Activated T-cell treated with anti-CD3 and anti-CD28 coated beads for 48 hours (primary cell): Measurements from ENCODE around the gene SYNPO2.
A peak's percentile ranks its signal among the peaks of the same experiment; 100 is the strongest.
"Not testable (repeated sequence)": the region's sequence is repeated elsewhere in the genome, so short reads cannot be mapped to it uniquely, and the experiment has no call there.

ENCODE experiments used
- DNase-seq: peaks from one replicate; pipeline ENCODE4 v3.0.0-alpha.2; 2020; ENCODE audit warnings: low read depth

Gene SYNPO2, protein sequence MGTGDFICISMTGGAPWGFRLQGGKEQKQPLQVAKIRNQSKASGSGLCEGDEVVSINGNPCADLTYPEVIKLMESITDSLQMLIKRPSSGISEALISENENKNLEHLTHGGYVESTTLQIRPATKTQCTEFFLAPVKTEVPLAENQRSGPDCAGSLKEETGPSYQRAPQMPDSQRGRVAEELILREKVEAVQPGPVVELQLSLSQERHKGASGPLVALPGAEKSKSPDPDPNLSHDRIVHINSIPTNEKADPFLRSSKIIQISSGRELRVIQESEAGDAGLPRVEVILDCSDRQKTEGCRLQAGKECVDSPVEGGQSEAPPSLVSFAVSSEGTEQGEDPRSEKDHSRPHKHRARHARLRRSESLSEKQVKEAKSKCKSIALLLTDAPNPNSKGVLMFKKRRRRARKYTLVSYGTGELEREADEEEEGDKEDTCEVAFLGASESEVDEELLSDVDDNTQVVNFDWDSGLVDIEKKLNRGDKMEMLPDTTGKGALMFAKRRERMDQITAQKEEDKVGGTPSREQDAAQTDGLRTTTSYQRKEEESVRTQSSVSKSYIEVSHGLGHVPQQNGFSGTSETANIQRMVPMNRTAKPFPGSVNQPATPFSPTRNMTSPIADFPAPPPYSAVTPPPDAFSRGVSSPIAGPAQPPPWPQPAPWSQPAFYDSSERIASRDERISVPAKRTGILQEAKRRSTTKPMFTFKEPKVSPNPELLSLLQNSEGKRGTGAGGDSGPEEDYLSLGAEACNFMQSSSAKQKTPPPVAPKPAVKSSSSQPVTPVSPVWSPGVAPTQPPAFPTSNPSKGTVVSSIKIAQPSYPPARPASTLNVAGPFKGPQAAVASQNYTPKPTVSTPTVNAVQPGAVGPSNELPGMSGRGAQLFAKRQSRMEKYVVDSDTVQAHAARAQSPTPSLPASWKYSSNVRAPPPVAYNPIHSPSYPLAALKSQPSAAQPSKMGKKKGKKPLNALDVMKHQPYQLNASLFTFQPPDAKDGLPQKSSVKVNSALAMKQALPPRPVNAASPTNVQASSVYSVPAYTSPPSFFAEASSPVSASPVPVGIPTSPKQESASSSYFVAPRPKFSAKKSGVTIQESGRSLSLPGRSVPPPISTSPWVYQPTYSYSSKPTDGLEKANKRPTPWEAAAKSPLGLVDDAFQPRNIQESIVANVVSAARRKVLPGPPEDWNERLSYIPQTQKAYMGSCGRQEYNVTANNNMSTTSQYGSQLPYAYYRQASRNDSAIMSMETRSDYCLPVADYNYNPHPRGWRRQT

DNA sequence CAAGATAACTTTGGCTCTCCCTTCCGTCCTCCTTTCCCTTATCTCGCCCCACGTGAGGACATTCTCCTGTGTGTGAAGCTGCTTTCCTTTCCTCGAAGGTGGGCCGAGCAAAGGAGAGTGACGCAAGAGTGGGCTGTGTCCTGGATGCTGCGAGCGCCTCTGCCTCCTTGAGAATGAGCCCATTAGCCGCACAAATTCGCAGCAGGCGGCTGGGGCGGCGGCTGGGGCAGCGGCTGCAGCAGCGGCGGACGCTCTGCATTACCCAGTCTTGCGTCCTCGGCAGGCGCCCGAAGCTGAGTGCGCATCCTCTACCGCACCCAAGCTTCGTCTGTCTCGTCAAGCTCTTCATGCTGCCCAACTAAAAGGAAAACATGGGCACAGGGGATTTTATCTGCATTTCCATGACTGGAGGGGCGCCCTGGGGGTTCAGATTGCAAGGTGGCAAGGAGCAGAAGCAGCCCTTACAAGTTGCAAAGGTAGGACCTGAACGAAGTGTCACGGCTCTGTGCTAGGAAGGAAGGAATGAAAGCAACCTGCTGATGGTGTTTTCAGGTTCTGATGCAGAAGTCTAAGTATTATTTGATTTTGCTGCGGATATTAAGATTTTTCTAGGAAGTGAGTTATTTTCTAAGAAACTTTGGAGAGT is at the start of gene SYNPO2:
Gene SYNPO2, plus strand, starts transcription at position 189 of the 646 bp plus-strand sequence. Its CDS starts 183 bp downstream, at position 372.
- peak; percentile 41 for DNase-seq

DNA sequence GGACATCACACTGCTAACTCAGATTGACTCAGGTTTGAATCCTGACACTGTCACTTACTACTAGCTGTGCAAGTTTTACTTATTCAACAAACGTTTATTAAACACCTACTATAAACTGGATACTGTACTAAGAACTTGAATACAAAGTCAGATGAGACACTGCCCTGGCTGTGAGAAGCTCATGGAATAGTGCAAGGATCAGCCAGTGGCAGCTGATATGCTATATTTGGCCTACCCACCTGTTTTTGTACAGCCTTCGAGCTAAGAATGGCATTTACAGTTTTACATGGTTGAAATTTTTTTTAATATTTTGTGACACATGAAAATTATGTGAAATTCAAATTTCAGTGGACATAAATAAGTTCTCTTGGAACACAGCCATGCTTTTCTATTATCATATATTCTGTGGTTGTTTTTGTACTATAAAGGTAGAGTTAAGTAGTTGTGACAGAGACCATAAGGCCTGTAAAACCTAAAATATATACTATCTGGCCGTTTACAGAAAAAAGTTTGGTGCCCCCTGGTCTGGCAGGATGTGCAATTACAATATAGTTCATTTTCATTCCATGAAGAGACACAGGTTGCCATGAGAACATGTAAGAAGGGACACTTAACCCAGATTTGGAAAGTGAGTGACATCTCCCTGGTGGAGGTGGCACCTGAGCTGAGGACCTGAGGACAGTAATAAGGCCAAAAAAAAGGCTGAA is 49.3 kb upstream of the SYNPO2 start:
- no peak for DNase-seq

DNA sequence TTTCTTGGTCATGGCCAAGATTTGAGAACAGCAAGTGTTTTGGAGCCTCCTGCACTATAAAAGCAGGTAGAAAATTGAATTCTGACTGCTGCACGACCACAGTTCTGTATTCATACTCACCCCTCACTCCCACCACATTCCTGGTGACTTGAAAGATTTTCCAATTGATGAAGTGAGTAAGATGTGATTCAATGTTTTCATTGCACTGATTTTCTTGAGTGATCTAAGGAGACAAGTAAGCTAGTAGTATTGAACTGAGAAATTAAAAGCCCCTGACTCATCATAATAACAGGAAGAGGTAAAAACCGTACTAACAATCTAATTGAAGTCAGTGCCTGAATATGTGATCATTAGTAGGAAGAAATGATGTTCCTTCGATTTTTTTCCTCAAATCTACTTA is 46.6 kb upstream of the SYNPO2 start:
- no peak for DNase-seq

DNA sequence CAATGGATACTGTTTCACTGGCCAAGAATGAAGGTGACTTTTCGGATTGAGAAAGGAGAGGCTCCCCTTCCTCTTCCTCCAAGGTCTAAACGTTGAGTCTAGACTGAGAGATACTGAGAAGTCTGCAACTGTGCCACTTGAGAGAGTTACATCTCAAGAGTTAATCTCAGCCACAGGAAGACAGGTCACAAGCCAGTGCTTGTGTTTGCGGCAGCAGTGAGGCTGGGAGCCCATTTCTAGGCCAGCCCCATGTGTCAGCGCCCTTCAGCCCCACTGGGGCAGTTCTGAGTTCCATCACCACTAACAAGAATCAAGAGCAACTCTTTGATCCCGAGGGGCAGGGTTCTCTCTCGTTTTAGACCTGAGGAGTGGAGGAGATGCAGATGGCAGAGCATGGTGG is 45.4 kb upstream of the SYNPO2 start:
- no peak for DNase-seq

DNA sequence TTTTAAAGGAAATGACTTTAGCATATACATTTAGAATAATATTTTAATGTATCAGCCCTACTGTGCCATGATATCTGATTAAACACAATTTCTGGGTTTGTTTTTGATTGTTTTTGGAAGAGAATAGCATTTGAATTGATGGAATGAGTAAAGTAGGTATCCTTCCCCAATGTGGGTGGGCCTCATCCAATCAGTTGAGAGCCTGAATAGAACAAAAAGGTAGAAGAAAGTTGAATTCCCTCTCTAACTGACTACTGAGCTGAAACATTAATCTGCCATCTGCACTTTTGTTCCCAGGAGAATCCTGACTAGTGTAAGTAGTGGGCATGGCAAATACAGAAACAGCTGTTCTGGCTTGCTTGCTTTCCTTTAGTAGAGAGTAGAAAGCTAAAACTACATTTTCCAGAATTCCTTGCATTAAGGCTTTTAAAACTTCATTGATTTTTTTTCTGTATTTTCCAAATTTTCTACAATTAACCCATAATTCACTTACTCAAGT is 43.1 kb upstream of the SYNPO2 start:
- DNase-seq = no peak

DNA sequence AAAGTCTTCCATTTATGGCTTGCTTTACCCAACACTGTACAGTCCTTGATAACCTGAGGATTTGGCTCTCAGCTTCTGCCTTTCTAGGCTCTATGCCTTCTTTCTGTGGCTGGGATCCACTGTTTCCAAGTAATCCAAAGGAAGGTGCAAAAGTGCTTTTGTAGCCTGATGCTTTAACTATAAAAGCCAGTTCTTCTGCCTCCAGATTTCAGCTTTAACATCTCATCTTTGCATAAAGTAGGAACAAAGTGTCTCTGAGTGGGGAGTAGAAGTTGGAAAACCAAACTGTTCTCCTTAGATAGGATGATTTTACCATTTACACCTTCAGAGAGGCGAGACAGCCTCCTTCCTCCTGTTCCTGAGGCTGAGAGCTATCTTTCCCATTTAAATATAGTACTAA is 41.7 kb upstream of the SYNPO2 start:
- no peak for DNase-seq

DNA sequence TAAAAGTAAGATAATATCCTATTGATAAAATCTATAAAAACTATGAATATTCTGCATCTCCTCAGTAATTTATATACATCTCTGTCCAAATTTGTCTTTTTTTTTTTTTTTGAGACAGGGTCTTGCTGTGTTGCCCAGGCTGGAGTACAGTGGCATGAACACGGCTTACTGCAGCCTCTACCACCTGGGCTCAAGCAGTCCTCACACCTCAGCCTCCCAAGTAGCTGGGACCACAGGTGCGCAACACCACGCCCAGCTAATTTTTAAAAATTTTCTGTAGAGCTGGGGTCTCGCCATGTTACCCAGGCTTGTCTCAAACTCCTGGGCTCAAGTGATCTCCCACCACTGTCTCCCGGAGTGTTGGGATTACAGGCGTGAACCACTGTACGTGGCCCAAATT is 40.4 kb upstream of the SYNPO2 start:
- DNase-seq = no peak

DNA sequence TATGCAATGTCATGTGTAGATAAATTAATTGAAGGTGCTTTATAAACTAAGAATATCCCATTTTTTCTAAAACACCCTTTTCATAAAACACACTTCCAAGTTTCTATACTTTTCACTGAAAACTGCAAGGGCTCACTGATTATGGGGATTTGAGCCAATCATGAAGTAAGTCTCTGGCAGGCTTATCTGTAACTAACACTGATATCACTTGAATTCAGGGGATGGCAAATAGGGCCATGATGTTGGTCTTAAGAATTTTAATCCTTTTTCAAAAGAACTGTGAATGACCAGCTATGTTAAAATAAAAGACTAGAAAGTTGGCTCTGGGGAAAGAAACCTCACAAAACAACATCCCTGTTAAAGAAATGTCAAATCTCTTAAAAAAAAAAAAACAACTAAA is 39.8 kb upstream of the SYNPO2 start:
- no peak for DNase-seq

DNA sequence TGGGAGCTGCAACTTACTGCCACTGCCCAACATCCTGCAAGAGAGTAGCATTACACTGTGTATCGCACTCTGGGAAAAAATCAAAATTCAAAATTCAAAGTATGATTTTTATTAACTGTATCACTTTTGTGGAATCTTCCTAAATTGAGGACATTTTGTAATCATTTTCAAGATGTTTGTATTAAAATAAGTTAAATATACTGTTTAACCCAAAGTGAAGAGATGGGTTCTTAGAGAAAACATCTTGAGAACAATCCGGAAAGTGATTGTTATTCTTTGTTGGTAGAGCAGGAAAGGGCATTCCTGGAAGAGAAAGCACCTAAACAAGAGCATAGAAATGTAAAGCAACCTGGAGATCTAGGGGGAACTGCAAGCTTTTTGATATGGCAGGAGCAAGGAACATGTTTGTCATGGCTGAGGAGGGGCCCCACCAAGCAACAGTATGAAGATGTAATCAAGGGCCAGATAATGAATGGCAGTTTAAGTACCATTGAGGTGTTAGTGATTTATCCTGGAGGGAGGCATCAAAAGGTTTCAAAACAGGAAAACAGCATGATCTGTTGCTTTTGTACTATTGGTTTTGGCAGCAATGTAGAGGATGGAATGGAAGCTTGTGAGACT is 38.7 kb upstream of the SYNPO2 start:
- no peak for DNase-seq

DNA sequence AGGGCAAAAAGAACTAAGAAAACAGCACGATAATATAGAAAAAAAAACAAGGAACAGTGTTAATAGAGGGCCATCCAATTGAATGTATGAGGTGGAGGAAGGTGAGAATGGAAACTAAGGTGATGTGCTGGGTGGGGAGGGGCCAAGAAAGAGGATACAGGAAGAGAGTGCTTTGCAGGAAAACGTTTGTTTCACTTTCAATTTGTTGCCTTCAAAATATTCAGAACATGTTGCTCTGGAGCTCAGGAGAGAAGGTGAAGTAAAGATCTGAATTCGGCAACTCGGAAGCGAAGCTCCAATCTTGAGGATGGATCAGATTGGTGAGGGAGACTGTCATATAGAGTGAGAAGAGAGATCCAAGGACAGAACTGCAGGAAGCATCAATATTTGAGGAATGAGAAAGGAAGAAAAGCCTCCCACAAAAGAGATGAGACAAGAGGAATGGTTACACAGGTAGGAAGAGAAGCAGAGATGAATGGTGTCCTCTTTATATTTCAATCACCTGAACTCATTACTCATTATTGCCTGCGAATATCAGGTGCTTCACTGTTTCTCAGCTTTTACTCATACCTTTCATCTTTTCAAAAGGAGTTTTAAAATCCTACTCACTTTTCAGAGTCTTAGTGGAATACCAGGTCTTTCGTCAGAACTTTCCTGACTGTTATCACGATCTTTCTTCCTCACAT is 38.0 kb upstream of the SYNPO2 start:
- no peak for DNase-seq

DNA sequence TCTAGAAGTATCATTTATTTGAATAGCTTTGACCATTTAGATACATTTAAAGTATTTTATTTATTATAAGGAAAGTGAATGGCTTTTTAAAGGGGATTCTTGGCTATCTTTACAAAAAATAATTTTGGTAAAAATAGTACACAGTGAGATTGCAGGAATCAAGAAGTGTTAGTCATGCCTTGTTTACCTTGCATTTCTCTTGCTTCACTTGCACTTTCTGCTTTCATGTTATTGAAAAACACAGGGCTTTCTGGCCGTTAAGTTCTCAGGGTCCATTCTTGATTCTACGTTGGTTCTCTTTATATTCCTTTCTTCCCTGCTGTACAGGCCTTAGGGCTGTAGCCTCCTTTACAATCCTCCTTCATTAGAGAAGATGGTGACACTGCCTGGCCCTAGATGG is 30.9 kb upstream of the SYNPO2 start:
- no peak for DNase-seq

DNA sequence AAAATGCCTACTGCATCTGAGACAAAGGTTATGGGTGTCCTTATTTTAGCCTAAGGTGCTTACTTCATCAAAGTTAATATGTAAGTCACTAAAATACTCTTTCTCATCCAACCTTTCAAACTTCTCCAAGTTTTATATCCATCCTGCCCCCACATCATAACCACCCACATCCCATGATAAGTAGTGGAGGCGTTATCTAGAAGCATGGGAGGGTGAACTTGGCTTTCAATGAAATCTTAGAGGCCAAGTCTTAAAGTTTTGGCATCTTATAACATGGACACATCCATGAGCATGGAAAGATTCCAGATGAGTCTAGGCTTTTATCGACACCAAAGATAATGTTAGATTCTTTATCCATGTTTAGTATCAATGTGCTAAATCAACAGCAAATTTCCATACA is 29.9 kb upstream of the SYNPO2 start:
- no peak for DNase-seq

DNA sequence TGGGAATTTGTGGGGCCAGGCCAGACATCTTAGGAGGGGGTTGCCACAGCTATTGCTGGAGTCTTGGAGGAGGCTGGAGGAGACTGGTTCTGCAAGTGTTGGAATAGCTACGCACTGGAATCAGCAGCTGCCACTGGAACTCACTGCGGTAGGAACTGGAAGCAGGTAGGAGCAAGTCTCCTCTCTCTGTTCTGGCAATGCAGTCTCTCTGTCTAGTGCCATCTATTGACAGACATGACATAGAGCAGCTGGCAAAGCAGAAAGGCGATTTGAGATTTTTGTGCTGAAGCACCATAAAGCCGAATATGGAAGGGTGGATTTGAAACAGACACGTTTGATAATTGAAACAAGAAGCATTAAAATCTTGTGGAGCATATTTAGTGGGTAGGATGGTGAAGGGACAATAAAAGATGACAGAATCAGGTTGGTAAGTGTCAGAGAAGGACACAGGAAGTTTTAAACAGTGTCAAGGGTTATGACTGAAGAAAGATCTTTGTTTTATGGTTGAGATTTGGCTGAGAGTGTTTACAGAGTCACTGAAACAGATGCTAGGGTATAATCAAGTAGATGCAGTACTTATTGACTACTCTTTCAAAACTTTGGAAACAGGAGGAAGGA is 23.5 kb upstream of the SYNPO2 start:
- no peak for DNase-seq

DNA sequence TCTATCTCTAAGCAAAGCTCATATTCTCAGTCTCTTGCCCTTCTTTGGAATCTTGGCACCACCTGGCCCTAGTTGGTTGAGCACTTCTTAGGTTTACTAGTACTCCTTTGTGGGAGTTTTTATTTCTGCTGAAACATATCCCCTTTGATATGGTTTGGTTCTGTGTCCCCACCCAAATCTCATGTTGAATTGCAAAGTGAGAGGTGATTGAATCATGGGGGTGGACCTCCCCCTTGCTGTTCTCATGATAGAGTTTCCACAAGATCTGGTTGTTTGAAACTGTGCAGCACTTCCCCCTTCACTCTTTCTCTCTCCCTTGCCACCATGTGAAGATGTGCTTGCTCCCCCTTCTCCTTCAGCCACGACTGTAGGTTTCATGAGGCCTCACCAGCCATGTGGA is 22.2 kb upstream of the SYNPO2 start:
- DNase-seq = no peak

DNA sequence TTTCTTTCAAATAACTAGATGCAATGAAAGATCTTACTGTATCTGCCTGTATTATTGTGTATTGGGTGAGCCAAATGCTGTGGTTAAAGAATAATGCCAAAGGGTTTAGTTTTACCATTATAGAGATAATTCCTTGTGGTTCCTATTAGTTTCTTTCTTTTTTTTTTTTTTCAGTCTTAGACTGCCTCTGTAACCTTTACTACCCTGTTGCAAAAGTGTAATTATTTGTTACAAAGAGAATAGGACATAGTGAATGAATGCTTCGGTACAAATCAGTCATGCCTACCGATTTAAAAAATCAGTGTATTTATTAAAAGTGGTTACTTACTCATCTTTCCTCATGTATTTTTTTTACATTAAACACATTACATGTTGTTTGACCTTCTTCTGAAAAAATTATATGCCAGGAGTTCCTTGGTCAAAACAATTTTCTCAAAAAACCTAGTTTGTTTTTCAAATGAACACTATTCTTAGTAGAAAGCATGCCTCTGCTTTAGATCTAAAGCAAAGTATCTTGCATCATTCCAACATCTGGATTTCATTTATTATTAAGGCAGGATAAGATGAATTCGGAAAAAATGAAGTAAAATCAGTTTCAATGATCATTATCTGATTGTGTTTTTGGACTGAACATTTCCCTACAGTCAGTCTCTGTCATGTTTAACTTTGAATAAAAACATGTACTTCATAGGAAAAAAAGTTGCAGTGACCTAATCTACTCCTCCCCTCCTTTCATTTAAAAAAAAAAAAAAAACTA is 21.2 kb upstream of the SYNPO2 start:
- DNase-seq = no peak

DNA sequence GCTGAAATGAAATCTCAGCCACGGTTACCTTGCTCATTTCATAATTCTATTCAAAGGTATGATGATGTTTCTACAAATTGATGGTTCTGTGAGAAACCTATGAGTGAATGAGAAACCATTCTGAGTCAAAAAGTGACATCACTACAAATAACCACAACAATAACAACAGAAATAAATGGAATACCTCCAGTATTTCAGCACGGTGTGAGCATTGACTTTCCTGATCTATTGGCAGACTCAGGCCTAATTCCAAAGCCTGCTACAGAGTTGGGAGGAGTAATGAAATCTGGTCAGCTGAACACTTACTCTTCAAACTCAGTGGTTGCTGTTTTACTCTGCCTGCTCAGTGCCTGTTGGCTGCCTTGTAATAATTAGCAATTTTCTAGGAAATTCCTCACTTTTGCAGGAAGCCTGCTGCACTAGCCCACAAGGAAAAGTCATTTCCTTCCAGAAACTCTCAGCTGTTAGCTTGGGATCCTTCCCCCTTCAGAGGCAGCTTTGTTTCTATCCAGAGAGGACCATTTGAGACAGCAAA is 18.8 kb upstream of the SYNPO2 start:
- DNase-seq = no peak

DNA sequence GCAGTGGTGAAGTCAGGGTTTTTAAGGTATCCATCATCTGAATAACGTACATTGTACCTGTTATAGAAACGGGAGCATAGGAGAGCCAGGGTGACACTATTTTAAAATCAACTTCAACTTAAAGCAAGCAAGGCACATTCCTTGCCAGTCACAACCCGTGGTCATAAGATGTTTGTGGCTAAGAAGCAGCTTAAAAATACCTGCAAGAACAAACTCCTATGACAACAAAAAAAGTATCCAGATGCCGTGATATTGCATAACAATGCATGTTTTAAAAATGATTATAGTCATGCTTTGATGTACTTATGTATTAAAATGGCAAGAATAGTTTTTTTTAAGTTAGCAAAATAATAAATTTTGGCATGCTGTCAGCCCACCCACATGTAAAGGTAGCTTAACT is 16.5 kb upstream of the SYNPO2 start:
- no peak for DNase-seq

DNA sequence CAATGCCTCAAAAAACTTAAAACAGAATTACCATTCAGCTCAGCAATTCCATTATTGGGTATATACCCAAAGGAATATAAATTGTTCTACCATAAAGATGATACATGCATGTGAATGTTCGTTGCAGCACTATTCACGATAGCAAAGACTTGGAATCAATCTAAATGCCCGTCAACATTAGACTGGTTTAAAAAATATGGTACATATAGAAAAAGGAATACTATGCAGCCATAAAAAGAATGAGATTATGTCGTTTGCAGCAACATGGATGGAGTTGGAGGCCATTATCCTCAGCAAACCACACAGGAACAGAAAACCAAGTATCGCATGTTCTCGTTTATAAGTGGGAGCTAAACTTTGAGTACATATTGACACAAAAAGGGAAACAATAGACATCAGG is 10.9 kb upstream of the SYNPO2 start:
- DNase-seq = no peak

DNA sequence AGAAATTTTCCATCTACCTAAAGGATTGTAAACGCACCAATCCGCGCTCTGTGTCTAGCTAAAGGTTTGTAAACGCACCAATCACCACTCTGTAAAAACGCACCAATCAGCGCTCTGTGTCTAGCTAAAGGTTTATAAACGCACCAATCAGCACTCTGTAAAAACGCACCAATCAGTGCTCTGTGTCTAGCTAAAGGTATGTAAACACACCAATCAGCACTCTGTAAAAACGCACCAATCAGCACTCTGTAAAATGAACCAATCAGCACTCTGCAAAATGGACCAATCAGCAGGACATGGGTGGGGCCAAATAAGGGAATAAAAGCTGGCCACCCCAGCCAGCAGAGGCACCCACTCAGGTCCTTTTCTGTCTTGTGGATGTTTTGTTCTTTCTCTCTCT is 10.1 kb upstream of the SYNPO2 start:
- not testable (repeated sequence) for DNase-seq
